ENCODE measurements around the gene CTNNB1. TPM values are rescaled to one million over a fixed set of nuclear protein-coding genes. Genes with fewer than 3 reads are reported as not detected.

The CTNNB1 gene
- total RNA-seq, 1 donor, result 1,165 TPM

DNA sequence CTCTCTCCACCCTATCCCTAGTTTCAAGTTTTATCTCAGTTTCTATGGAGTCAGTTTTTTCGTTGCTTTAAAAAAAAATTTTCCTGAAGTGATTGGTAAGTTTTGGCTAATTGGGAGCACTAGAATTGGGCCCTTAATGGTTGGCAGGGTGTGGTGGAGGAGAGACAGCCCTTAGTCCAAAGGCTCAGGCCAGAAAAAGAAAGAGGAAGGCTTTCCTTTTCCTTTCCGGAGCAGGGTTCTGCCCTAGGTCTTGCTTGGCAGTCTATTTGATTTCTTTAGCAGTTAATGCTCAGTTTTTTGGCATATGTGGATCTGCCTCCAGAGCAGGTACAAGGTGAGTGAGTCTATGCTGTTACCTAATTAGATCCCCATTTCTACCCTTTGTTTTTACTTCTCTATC is 22.7 kb downstream of the CTNNB1 start:
- Histone ChIP-seq H3K79me2 (ENCODE audit: insufficient read depth, low read length) (peaks cover 87% of the 10 kb centered on the region), H3K27me3 (ENCODE audit: insufficient read depth, low read length) (no peaks in the 10 kb centered on the region), H3K36me3 (ENCODE audit: insufficient read depth, low read length) (peaks cover 27% of the 10 kb centered on the region), H2AFZ (ENCODE audit: low read length) (no peak overlapping the region), H3K4me1 (ENCODE audit: insufficient read depth, low read length) (peaks cover 33% of the 10 kb centered on the region), H4K20me1 (ENCODE audit: insufficient read depth, low read length) (peaks cover 83% of the 10 kb centered on the region), H3K27ac (ENCODE audit: low read depth, low read length) (peak overlapping the region; percentile 52), H3K4me3 (ENCODE audit: insufficient read depth, low read length) (no peak overlapping the region), H3K4me2 (ENCODE audit: insufficient read depth, low read length) (peak overlapping the region; percentile 29), H3K9me3 (ENCODE audit: low read depth, low read length) (no peaks in the 10 kb centered on the region)
- TF ChIP-seq, protein P1, sequence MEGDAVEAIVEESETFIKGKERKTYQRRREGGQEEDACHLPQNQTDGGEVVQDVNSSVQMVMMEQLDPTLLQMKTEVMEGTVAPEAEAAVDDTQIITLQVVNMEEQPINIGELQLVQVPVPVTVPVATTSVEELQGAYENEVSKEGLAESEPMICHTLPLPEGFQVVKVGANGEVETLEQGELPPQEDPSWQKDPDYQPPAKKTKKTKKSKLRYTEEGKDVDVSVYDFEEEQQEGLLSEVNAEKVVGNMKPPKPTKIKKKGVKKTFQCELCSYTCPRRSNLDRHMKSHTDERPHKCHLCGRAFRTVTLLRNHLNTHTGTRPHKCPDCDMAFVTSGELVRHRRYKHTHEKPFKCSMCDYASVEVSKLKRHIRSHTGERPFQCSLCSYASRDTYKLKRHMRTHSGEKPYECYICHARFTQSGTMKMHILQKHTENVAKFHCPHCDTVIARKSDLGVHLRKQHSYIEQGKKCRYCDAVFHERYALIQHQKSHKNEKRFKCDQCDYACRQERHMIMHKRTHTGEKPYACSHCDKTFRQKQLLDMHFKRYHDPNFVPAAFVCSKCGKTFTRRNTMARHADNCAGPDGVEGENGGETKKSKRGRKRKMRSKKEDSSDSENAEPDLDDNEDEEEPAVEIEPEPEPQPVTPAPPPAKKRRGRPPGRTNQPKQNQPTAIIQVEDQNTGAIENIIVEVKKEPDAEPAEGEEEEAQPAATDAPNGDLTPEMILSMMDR (IDR thresholded peaks at IDR 0.05; ENCODE audit: extremely low read depth, low read depth, low read length), result no peak
- no peak for DNase-seq (ENCODE audit: insufficient read length, low spot score, missing footprints)

DNA sequence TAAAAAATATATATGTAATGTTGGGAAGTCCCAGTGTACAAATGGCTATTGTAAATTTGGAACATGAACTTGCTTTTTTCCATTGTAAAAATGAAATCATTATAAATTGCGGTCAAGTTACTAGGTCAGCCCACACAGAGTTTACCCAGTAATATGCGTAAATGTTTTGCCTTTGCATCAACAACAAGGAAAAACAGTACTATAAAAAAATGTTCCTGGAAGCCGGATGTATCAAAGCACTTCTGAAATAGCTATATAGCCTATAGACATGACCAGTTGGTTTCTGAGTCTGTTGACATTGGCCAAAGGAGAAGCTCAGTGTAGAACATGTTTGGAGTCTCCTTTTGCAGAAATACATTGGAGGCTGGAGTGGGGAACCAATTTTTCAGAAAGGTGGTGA is 23.2 kb downstream of the CTNNB1 start:
- H3K27me3 ChIP-seq (ENCODE audit: insufficient read depth, low read length), result no peaks in the 10 kb centered on the region
- H2AFZ ChIP-seq (ENCODE audit: low read length), result no peak overlapping the region
- H3K4me1 ChIP-seq (ENCODE audit: insufficient read depth, low read length), result peaks cover 31% of the 10 kb centered on the region
- no peak for DNase-seq (ENCODE audit: insufficient read length, low spot score, missing footprints)
- peak overlapping the region; percentile 52 for H3K27ac ChIP-seq (ENCODE audit: low read depth, low read length)
- peaks cover 87% of the 10 kb centered on the region for H3K79me2 ChIP-seq (ENCODE audit: insufficient read depth, low read length)
- H3K4me3 ChIP-seq (ENCODE audit: insufficient read depth, low read length), result no peak overlapping the region
- TF ChIP-seq, protein P1 (IDR thresholded peaks at IDR 0.05; ENCODE audit: extremely low read depth, low read depth, low read length), result no peak
- H3K36me3 ChIP-seq (ENCODE audit: insufficient read depth, low read length), result peaks cover 32% of the 10 kb centered on the region
- peak overlapping the region; percentile 29 for H3K4me2 ChIP-seq (ENCODE audit: insufficient read depth, low read length)
- H3K9me3 ChIP-seq (ENCODE audit: low read depth, low read length), result no peaks in the 10 kb centered on the region
- H4K20me1 ChIP-seq (ENCODE audit: insufficient read depth, low read length), result peaks cover 78% of the 10 kb centered on the region

DNA sequence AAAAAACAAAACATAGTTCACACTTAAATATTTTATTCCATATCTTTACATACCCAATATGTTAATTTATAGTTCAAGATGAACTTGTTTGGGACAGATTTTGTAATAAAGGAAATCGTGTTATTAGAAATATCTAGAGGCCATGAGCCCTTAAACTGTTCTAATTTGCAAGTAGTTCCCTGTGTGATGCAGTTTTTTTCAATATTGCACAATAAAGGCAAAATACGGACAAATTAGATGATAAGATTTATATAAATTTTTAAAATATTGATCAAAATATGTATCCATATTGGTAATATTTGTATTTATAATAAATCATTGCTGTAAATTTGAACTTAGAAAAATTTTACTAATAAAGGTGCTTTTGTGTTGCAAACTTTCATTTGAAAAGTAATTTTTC is 23.8 kb downstream of the CTNNB1 start:
- peaks cover 87% of the 10 kb centered on the region for H3K79me2 ChIP-seq (ENCODE audit: insufficient read depth, low read length)
- TF ChIP-seq, protein P1 (IDR thresholded peaks at IDR 0.05; ENCODE audit: extremely low read depth, low read depth, low read length), result no peak
- H3K36me3 ChIP-seq (ENCODE audit: insufficient read depth, low read length), result peaks cover 38% of the 10 kb centered on the region
- H3K27me3 ChIP-seq (ENCODE audit: insufficient read depth, low read length), result no peaks in the 10 kb centered on the region
- H3K27ac ChIP-seq (ENCODE audit: low read depth, low read length), result no peak overlapping the region
- DNase-seq (ENCODE audit: insufficient read length, low spot score, missing footprints), result no peak
- no peak overlapping the region for H3K4me3 ChIP-seq (ENCODE audit: insufficient read depth, low read length)
- no peaks in the 10 kb centered on the region for H3K9me3 ChIP-seq (ENCODE audit: low read depth, low read length)
- H2AFZ ChIP-seq (ENCODE audit: low read length), result no peak overlapping the region
- H3K4me1 ChIP-seq (ENCODE audit: insufficient read depth, low read length), result peaks cover 31% of the 10 kb centered on the region
- peaks cover 78% of the 10 kb centered on the region for H4K20me1 ChIP-seq (ENCODE audit: insufficient read depth, low read length)
- H3K4me2 ChIP-seq (ENCODE audit: insufficient read depth, low read length), result no peak overlapping the region

DNA sequence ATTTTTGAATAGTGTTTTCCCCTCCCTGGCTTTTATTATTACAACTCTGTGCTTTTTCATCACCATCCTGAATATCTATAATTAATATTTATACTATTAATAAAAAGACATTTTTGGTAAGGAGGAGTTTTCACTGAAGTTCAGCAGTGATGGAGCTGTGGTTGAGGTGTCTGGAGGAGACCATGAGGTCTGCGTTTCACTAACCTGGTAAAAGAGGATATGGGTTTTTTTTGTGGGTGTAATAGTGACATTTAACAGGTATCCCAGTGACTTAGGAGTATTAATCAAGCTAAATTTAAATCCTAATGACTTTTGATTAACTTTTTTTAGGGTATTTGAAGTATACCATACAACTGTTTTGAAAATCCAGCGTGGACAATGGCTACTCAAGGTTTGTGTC is 24.4 kb downstream of the CTNNB1 start:
- Histone ChIP-seq H4K20me1 (ENCODE audit: insufficient read depth, low read length) (peaks cover 72% of the 10 kb centered on the region), H3K4me2 (ENCODE audit: insufficient read depth, low read length) (peak overlapping the region; percentile 12)
- DNase-seq (ENCODE audit: insufficient read length, low spot score, missing footprints), result no peak

More for the DNA sequence above, 24.4 kb downstream of the CTNNB1 start:
- H3K9me3 ChIP-seq (ENCODE audit: low read depth, low read length), result no peaks in the 10 kb centered on the region
- H3K79me2 ChIP-seq (ENCODE audit: insufficient read depth, low read length), result peaks cover 87% of the 10 kb centered on the region
- peaks cover 31% of the 10 kb centered on the region for H3K4me1 ChIP-seq (ENCODE audit: insufficient read depth, low read length)
- H3K4me3 ChIP-seq (ENCODE audit: insufficient read depth, low read length), result no peak overlapping the region
- TF ChIP-seq, protein P1 (IDR thresholded peaks at IDR 0.05; ENCODE audit: extremely low read depth, low read depth, low read length), result no peak
- H2AFZ ChIP-seq (ENCODE audit: low read length), result no peak overlapping the region
- H3K27me3 ChIP-seq (ENCODE audit: insufficient read depth, low read length), result no peaks in the 10 kb centered on the region
- H3K36me3 ChIP-seq (ENCODE audit: insufficient read depth, low read length), result peaks cover 39% of the 10 kb centered on the region
- H3K27ac ChIP-seq (ENCODE audit: low read depth, low read length), result peak overlapping the region; percentile 36
